H54 (cell line): ENCODE data around the gene SLC6A11.

Experiments used
- DNase-seq: peaks from one replicate; pipeline ENCODE4 v3.0.0; 2011; ENCODE audit warnings: low spot score, mixed read lengths; ENCODE audit not compliant: insufficient read length
- FAIRE-seq: peaks from 3 replicates; lab custom pipeline; 2011; peaks lifted over from hg19 to GRCh38; lab: Jason Lieb, UNC
- POLR2A ChIP-seq: IDR thresholded peaks from 2 replicates; pipeline ENCODE4 v1.6.1; 2011; ENCODE audit warnings: low read depth, mild to moderate bottlenecking, low read length

SLC6A11 gene

GRCh38 chr3:10839167-10839566 lies 23.1 kb downstream of the SLC6A11 start:
- TF ChIP-seq POLR2A: no peak
- DNase-seq (no peak), FAIRE-seq (no peak)

- no peak for DNase-seq
- FAIRE-seq: no peak
- TF ChIP-seq POLR2A: no peak
These were observed 25.1 kb downstream of the SLC6A11 start for GRCh38 chr3:10841100-10841499.

DNA sequence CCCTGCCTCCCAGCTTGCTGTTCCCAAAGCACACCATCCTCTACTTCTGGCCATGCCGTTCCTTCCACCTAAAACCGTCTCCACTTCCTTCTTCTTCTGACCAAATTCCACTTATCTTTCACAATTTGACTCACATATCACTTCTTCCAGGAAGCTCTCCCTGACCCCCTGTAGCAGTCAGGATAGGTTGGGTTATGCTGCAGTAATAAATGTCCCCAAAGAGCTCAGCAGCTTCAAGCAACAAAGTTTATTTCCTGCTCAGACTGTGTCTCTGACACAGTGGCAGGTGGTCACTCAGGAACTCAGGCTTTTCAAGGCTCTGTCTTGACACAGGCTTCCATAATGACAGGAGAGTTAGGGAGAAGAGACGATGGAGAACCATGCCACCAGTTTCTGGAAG lies 27.4 kb downstream of the SLC6A11 start:
- FAIRE-seq (no peak), DNase-seq (no peak)
- TF ChIP-seq POLR2A: no peak

DNA sequence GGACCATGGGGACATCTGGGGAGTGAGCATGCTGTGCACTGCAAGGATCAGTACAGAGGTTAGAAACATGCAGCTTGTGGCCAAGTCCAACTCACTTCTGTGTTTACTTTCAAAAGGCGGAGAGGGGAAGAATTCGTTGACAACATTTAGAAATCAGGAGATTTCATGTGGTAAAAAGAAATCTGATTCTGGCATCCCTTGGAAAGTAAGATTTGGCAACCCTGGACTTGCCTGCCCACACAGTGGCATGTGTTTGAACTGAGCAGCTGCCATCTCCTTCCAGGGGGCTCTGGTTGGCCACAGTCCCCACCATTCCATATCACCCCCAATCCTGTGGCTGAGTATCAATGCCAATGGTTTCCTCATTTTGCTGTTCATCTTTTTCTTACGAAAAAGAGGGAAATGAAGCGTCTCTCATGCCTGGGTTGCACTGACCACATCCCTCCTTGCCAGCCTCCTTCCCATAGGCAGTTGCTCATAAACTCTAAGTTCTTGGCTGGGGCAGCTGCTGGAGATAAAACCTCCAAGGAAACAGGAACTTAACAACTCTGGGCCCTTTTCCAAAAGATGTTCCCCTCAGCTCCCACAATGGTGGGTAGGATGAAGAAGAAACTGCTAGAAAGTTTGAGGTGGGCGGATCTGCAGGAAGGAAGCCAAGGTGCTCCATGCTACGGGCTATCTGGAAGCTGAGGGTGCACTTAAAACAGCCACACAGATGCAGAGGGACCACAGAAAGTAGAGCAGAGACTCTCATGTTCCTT lies 29.2 kb downstream of the SLC6A11 start:
- TF ChIP-seq POLR2A: no peak
- DNase-seq (no peak), FAIRE-seq (no peak)

GRCh38 chr3:10845839-10846656 lies 30.0 kb downstream of the SLC6A11 start:
- DNase-seq: no peak

GRCh38 chr3:10846657-10846975 lies 30.6 kb downstream of the SLC6A11 start:
- no peak for DNase-seq
- FAIRE-seq: no peak

More at GRCh38 chr3:10845839-10846656, 30.0 kb downstream of the SLC6A11 start:
- FAIRE-seq: no peak
- no peak for TF ChIP-seq POLR2A

DNA sequence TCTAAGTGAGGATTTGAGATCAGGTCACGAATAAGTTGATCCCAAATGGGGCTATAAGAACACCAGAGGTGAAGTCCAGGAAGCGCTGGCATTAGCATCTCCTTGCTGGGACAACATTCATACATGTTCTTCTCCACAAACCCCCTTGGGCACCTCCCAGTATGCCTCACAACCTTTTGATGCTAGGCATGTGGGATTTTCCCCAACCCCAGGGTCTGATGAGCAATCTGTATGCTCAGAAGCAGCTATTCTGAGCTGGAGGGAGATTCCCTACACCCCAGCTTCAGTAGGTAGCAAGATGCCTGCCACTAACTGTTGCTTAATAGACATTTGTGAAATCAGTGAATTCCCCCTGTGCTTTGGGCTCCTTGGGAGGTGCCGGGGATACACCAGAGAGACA lies 32.2 kb downstream of the SLC6A11 start:
- FAIRE-seq (no peak), DNase-seq (no peak)
- no peak for TF ChIP-seq POLR2A

More at GRCh38 chr3:10846657-10846975, 30.6 kb downstream of the SLC6A11 start:
- TF ChIP-seq POLR2A: no peak

DNA sequence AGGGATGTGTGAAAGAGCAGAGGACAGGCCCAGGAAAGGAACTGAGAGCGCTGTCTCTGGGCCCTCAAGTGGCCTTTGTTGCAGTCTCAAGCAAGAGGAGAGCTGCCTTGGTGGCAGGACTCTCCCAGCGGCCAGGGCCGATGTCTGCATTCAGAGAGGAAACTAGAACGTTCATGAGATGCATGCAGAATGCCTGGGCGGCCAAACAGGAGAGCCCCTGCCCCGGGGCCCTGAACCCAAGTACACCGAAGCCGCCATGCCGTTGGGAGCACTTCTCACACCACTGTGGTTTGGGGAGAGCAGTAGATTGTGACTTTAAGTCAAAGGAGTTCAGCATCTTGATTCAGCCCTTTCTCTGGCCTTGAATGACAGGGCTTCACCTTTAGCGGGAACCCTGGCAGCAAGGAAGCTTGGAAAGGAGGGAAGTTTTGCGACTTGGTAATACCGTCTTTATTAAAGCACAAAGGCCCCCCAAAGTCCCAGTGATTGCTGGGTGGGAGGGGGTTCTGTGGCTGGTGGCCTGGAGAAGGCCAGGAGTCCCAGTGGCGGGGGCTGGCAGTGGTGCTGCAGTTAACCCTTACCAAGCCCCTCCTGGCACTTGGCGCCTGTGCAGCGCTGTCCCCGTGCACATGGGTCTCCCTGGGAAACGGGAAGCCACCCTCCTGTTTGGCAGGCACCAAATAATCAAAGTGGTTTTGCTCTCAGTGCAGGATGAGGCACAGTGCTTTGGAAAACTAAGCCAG lies 36.2 kb downstream of the SLC6A11 start:
- no peak for DNase-seq
- FAIRE-seq: no peak
- TF ChIP-seq POLR2A: no peak

DNA sequence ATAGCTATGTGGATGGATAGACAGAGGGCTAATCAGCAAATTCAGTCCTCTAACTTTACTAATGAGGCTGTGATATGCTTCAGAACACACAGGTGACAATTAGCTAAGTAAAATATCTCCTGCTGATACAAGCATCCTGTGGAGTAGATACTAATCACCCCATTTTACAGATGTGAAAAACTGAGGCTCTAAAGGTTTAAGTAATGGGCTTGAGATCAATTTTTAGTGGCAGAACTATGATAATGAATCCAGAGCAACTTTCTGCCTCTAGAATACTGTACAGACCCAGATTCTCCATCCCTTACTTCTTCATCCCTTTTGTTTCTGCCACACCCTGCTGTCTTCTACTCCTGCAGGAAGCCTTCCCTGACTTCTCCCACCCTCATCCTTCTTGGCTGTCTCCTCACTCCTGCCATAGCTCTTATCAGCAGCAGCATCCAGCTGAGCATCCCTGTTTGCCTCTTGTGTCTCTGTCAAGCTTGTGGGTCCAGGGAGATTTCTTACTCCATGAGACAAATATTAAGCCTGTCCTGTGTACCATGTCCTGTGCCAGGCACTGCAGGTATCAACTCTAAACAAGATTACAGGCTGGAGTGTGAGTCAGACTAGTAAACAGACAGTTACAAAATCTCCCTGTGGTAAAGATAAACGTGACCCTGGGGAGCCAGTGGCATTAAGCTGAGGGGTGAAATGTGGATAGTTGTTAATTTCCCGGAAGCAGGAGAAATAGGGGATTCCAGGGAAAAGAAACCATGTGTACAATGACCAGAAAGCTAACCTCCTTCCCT lies 39.2 kb downstream of the SLC6A11 start:
- DNase-seq (no peak), FAIRE-seq (no peak)
- TF ChIP-seq POLR2A: no peak

- FAIRE-seq (no peak), DNase-seq (peak; percentile 24)
- no peak for TF ChIP-seq POLR2A
These were observed 40.0 kb downstream of the SLC6A11 start for GRCh38 chr3:10855871-10856662.

- no peak for TF ChIP-seq POLR2A
- DNase-seq: no peak
- FAIRE-seq: no peak
These were observed 41.2 kb downstream of the SLC6A11 start for GRCh38 chr3:10857235-10857634.

DNA sequence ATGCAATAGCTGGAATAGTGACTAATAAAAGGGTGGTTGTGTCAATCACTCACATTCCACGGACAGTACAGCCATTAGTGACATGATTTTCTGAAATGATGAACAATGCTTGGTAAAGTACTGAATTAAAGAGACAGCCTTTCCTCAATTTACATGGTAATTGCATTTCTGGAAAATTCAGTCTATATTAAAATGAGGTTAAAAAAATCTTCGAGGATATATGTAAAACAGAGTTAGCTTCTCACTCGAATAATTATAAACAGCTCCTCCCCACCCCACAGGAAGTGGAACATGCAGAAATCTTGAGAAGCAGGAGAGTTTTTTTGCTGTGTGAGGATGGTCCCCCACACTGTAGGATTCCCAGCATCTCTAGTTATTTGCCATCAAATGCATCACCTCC lies 42.1 kb downstream of the SLC6A11 start:
- DNase-seq: no peak
- no peak for TF ChIP-seq POLR2A
- FAIRE-seq: no peak

DNA sequence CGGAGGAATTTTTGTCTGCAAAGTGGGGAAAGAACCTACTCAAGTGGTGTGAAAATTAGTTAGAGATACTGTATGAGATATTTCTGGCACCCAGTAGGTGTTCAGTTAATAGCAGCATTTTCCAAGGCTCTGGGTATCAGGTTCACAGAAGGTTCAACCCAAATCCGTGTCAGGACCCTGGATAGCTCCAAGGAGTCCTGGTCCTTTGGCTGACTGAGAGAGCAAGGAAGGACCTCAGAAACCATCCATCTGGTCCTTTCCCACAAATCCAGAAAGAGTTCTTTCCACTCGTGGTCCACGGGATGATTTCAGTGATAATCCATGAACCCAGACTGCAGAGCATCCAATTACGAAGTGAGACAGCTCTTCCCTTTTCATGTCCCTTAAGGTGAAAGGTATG lies 51.4 kb downstream of the SLC6A11 start:
- FAIRE-seq (no peak), DNase-seq (peak; percentile 30)
- TF ChIP-seq POLR2A: no peak
